ENCODE results near the gene ATG9B.

- TF ChIP-seq HMG20B (CRISPR knock-in tag; conservative IDR thresholded peaks at IDR 0.05) (no peak), POLR2A (IDR thresholded peaks at IDR 0.05; ENCODE audit: insufficient read depth in 1 of 2, low read depth in 2 of 2, low read length in 2 of 2) (no peak), MAZ (IDR thresholded peaks at IDR 0.05; ENCODE audit: borderline replicate concordance, low read depth, low read length) (no peak), MAZ (CRISPR knock-in tag; IDR thresholded peaks at IDR 0.05; ENCODE audit: low read depth) (no peak), POLR2AphosphoS5 (IDR thresholded peaks at IDR 0.05; ENCODE audit: low read depth, low read length) (no peak), ZNF512B (CRISPR knock-in tag; IDR thresholded peaks at IDR 0.05; ENCODE audit: borderline replicate concordance) (no peak), JUN (CRISPR knock-in tag; IDR thresholded peaks at IDR 0.05) (no peak), ZNF329 (CRISPR knock-in tag; IDR thresholded peaks at IDR 0.05; ENCODE audit: low read depth) (no peak), KLF9 (CRISPR knock-in tag; IDR thresholded peaks at IDR 0.05; ENCODE audit: low read depth) (no peak), GLMP (CRISPR knock-in tag; IDR thresholded peaks at IDR 0.05; ENCODE audit: borderline replicate concordance) (no peak), NCOA5 (CRISPR knock-in tag; IDR thresholded peaks at IDR 0.05) (no peak)
Measured at GRCh38 chr7:150971242-150972022, 52.9 kb downstream of the ATG9B start.
